Psoas muscle (tissue), 8 donors: ENCODE data around the gene FOXP1. TPM values are rescaled to one million over a fixed set of nuclear protein-coding genes. Genes with fewer than 3 reads are reported as not detected.

Experiments used
- ATAC-seq, 4 donors: fragments of 200-7000 bp; cut with Tn5 transposase; one replicate each; pipeline ENCODE4 v1.9.1; 2020; ENCODE audit warnings: moderate library complexity in 3 of 4, mild to moderate bottlenecking in 2 of 4
- DNase-seq, 2 donors: peaks; one replicate each; pipeline ENCODE4 v3.0.0-alpha.2; 2020
- H3K27ac ChIP-seq: fragments of 200-600 bp; one replicate; pipeline ENCODE4 v1.8.0; 2022
- H3K27me3 ChIP-seq, 3 donors: fragments of 200-600 bp in 1 of 3; one replicate each; pipeline versions ENCODE4 v1.6.1 to v1.8.0; 2013 to 2022; ENCODE audit warnings: low read length in 2 of 3, mild to moderate bottlenecking in 2 of 3, moderate library complexity in 1 of 3; ENCODE audit not compliant: insufficient read depth in 3 of 3
- H3K36me3 ChIP-seq, 2 donors: fragments of 200-600 bp in 1 of 2; one replicate each; pipeline versions ENCODE4 v1.6.1 to v1.8.0; 2013 to 2022; ENCODE audit warnings: low read depth in 1 of 2, mild to moderate bottlenecking in 1 of 2, moderate library complexity in 1 of 2; ENCODE audit not compliant: insufficient read depth in 1 of 2
- H3K4me1 ChIP-seq: fragments of 200-600 bp; one replicate; pipeline ENCODE4 v1.8.0; 2022
- H3K4me3 ChIP-seq: fragments of 200-600 bp; one replicate; pipeline ENCODE4 v1.8.0; 2022; ENCODE audit warnings: mild to moderate bottlenecking
- H3K9me3 ChIP-seq: fragments of 200-600 bp; one replicate; pipeline ENCODE4 v1.8.0; 2022
- WGBS, 3 donors: extraction: QIAGEN DNeasy Blood & Tissue Kit; methylation state at CpG; one replicate each; pipeline versions ENCODE4 v1.1.6 to v1.1.7; 2013; 5-methylcytosine and 5-hydroxymethylcytosine counted together
- intact Hi-C, 2 donors: fragments of 100-400 bp; cut with DNase I; formaldehyde crosslinking; loops; one replicate each; pipeline versions ENCODE4 v1.11.0 to v1.14.2; 2022
- polyA plus RNA-seq, 3 donors: library from polyadenylated mRNA; stranded (reverse); fragments of 200-250 nt; gene quantifications; one replicate each; pipeline ENCODE4 v1.2.3, GENCODE V29; 2013
- total RNA-seq, 4 donors: library from RNA; stranded (reverse); fragmentation: NEBNext Ultra II Directional in 2 of 4; extraction: Animal tissue kit (Norgen Biotek cat#: 25700) in 2 of 4; gene quantifications; one replicate each; pipeline versions ENCODE4 v1.2.1 to v1.2.4, GENCODE V29; 2021 to 2023
- TF ChIP-seq, protein P1 (sequence below): fragments of 200-600 bp; IDR thresholded peaks from one replicate; pipeline ENCODE4 v1.8.0; 2022; ENCODE audit warnings: antibody characterized with exemption
- donor health status: healthy with polysubstance abuse.
- donor health status: DM: no; HTN: no; CAD: no; lungs with moderate emphysema.
- donor health status: Bipolar disorder and iron deficiency.
- donor health status: healthy.
- donor health status: DM: yes; HTN: yes; CAD: no.
- donor health status: DM: no; HTN: no; CAD: no.
- donor health status: DM: no; HTN: no; CAD: no.
- donor health status: DM: yes; HTN: yes; CAD: no.

Gene FOXP1
- total and polyA plus RNA-seq, 7 donors = 2.6 to 26.4 (median 15.4) TPM

DNA sequence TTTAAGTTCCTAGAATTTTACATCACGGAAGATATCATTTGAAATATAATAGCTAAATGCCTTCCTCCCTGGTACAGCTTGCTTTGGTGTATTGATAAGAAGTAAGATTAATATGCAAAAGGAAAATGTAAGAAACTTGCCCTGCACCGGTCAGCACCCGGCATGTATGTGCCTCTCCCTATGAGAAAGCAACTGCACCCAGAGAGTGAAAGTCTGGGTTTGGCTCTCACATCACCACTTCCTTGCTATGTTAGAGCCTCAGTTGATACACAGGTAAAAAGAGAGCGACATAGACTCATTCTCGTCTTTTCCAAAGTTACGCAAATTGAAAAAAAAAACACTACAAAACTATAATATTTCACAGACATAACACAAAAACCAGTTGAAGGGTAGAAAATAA, 96.7 kb downstream of the FOXP1 start:
- WGBS, 3 donors = 88 to 98% (median 96%) methylated on average over 6 of the region's 6 CpGs

DNA sequence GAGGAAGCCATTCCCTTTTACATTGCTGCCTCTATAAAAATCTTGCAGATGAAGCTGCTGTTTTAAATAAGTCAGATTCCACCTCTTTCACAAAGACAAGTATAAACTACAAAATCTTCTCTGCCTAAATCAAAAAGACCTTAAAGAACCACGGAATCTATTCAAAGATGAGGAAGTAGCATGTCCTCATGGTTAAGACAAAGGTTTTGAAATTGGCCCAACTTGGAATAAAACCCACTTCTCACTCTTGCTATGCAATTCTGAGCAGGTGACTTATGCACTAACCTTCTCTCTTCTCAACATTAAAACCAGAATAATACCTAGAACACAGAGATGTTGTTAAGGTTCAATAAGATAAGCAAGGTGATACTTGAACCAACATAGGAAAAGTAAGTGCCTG, 97.6 kb downstream of the FOXP1 start:
- Histone ChIP-seq H3K4me3 (no peak overlapping the region), H3K36me3 (no peaks in the 10 kb centered on the region), H3K4me1 (no peaks in the 10 kb centered on the region), H3K9me3 (no peaks in the 10 kb centered on the region), H3K27me3 (no peaks in the 10 kb centered on the region), H3K27ac (no peak overlapping the region)
- 48 to 83% (median 70%) methylated on average over 1 of the region's 1 CpG for WGBS, 3 donors
- no peak for ATAC-seq
- TF ChIP-seq, protein P1, sequence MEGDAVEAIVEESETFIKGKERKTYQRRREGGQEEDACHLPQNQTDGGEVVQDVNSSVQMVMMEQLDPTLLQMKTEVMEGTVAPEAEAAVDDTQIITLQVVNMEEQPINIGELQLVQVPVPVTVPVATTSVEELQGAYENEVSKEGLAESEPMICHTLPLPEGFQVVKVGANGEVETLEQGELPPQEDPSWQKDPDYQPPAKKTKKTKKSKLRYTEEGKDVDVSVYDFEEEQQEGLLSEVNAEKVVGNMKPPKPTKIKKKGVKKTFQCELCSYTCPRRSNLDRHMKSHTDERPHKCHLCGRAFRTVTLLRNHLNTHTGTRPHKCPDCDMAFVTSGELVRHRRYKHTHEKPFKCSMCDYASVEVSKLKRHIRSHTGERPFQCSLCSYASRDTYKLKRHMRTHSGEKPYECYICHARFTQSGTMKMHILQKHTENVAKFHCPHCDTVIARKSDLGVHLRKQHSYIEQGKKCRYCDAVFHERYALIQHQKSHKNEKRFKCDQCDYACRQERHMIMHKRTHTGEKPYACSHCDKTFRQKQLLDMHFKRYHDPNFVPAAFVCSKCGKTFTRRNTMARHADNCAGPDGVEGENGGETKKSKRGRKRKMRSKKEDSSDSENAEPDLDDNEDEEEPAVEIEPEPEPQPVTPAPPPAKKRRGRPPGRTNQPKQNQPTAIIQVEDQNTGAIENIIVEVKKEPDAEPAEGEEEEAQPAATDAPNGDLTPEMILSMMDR = no peak
- intact Hi-C loops = loop anchor here in 1 of 2 donors (5.0 kb wide), 1 partner anchor 34 kb away; no protein-coding TSS in a partner anchor
- DNase-seq = no peak

More for the DNA sequence above, 96.7 kb downstream of the FOXP1 start:
- DNase-seq (no peak), ATAC-seq (no peak)
- Histone ChIP-seq H3K36me3 (no peaks in the 10 kb centered on the region), H3K27ac (no peak overlapping the region), H3K4me1 (no peaks in the 10 kb centered on the region), H3K27me3 (no peaks in the 10 kb centered on the region), H3K9me3 (no peaks in the 10 kb centered on the region), H3K4me3 (no peak overlapping the region)
- TF ChIP-seq, protein P1 = no peak
- intact Hi-C loops = loop anchor here in 1 of 2 donors (5.0 kb wide), 1 partner anchor 35 kb away; no protein-coding TSS in a partner anchor

GRCh38 chr3:71484452-71484851, 99.1 kb downstream of the FOXP1 start:
- no peaks in the 10 kb centered on the region for H3K4me1 ChIP-seq
- DNase-seq (no peak), ATAC-seq (no peak)
- H3K36me3 ChIP-seq = no peaks in the 10 kb centered on the region
- no peak overlapping the region for H3K4me3 ChIP-seq
- 85 to 99% (median 96%) methylated on average over 5 of the region's 5 CpGs for WGBS, 3 donors
- no peak overlapping the region for H3K27ac ChIP-seq
- TF ChIP-seq, protein P1 = no peak
- no peaks in the 10 kb centered on the region for H3K9me3 ChIP-seq
- no peaks in the 10 kb centered on the region for H3K27me3 ChIP-seq
- intact Hi-C loops = no loop called here

- Histone ChIP-seq H3K9me3 (no peaks in the 10 kb centered on the region), H3K27me3 (no peaks in the 10 kb centered on the region), H3K4me3 (no peak overlapping the region), H3K27ac (no peak overlapping the region), H3K36me3 (no peaks in the 10 kb centered on the region), H3K4me1 (no peaks in the 10 kb centered on the region)
- ATAC-seq (no peak), DNase-seq (no peak)
- 92 to 99% (median 94%) methylated on average over 2 of the region's 2 CpGs for WGBS, 3 donors
- intact Hi-C loops = no loop called here
- TF ChIP-seq, protein P1 = no peak
These were observed 99.5 kb downstream of the FOXP1 start for GRCh38 chr3:71484047-71484446.

GRCh38 chr3:71482771-71483170, 100.8 kb downstream of the FOXP1 start:
- 92 to 94% (median 94%) methylated on average over 5 of the region's 5 CpGs for WGBS, 3 donors
- intact Hi-C loops = no loop called here

More at GRCh38 chr3:71482771-71483170, 100.8 kb downstream of the FOXP1 start:
- Histone ChIP-seq H3K27ac (no peak overlapping the region), H3K9me3 (no peaks in the 10 kb centered on the region), H3K4me1 (no peaks in the 10 kb centered on the region), H3K4me3 (no peak overlapping the region), H3K36me3 (no peaks in the 10 kb centered on the region), H3K27me3 (no peaks in the 10 kb centered on the region)
- no peak for DNase-seq
- no peak for ATAC-seq
- TF ChIP-seq, protein P1 = no peak
